Fibroblast of mammary gland (primary cell): ENCODE data around the gene GRAMD1B.

Experiments used
- DNase-seq: peaks from one replicate; pipeline ENCODE4 v3.0.0-alpha.2; 2010; ENCODE audit warnings: low read depth
- H3K4me3 ChIP-seq: 2 replicates; pipeline ENCODE4 v1.5.1; 2011; ENCODE audit warnings: low read depth, mild to moderate bottlenecking, low read length, moderate library complexity; ENCODE audit not compliant: control insufficient read depth
- TF ChIP-seq, protein P1 (sequence below): conservative IDR thresholded peaks from 2 replicates; pipeline ENCODE4 v1.5.1; 2011; ENCODE audit warnings: low read depth, low read length, inconsistent platforms; ENCODE audit not compliant: control insufficient read depth, insufficient read depth

Gene GRAMD1B

DNA sequence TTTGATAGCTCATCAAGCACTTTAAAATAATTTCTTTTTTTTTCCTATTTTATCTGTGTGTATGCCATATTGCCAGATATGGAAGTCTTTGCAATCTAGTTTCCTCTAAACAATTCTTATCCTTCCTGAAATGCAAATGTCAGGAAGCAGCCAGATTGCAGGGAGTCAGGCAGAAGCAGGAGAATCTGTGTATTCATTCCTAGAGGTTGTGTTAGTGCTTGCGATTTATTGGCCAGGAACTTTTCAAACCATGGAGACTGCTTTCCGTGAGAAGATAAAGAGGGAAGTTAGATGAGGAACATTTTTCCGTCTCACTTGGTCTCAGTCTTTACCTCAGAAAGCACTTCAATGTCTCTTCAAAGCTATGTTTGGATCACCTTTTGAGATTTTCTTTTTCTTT, 91.9 kb downstream of the GRAMD1B start:
- DNase-seq = no peak
- no peak overlapping the region for H3K4me3 ChIP-seq
- TF ChIP-seq, protein P1, sequence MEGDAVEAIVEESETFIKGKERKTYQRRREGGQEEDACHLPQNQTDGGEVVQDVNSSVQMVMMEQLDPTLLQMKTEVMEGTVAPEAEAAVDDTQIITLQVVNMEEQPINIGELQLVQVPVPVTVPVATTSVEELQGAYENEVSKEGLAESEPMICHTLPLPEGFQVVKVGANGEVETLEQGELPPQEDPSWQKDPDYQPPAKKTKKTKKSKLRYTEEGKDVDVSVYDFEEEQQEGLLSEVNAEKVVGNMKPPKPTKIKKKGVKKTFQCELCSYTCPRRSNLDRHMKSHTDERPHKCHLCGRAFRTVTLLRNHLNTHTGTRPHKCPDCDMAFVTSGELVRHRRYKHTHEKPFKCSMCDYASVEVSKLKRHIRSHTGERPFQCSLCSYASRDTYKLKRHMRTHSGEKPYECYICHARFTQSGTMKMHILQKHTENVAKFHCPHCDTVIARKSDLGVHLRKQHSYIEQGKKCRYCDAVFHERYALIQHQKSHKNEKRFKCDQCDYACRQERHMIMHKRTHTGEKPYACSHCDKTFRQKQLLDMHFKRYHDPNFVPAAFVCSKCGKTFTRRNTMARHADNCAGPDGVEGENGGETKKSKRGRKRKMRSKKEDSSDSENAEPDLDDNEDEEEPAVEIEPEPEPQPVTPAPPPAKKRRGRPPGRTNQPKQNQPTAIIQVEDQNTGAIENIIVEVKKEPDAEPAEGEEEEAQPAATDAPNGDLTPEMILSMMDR = no peak

DNA sequence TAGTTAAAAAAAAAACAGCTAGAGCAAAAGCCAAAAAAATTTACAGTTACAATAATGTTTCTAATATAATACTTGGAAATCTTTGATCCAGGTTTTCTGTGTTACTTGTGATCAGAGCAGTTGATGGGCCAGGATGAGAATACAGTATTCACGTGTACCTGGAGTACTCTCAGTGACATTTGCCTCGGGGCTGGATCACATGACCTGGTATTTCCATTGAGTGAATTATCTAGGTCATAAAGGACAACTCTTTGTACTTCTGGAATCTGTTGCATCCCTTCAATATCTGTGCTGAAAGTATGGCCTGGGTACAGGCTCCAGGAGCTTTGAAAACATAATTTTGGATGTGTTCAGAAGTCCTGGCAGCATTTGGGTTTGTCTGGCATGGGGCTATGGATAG, 93.5 kb downstream of the GRAMD1B start:
- no peak for DNase-seq
- TF ChIP-seq, protein P1 = no peak
- H3K4me3 ChIP-seq = no peak overlapping the region

DNA sequence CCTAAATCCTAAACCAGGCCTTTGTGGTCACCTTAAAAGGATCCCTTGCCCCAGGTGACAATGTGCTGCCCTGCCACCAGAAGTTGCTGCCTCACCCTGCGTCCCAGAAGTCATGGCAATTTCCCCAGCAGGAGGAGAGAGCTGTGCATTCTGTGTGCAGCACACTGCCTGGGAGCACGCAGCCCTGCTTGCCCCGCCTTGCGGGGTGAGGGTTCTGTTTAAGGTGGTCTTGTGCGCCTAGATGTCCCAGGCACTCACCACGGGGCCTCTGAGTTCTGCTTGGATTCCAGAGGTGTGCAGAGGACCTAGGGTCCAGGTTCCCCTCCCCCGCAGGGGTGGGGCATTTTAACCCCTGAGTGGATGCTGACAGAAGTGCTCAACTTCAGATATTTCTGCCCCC, 95.0 kb downstream of the GRAMD1B start:
- no peak for DNase-seq
- TF ChIP-seq, protein P1 = no peak
- H3K4me3 ChIP-seq = no peak overlapping the region

DNA sequence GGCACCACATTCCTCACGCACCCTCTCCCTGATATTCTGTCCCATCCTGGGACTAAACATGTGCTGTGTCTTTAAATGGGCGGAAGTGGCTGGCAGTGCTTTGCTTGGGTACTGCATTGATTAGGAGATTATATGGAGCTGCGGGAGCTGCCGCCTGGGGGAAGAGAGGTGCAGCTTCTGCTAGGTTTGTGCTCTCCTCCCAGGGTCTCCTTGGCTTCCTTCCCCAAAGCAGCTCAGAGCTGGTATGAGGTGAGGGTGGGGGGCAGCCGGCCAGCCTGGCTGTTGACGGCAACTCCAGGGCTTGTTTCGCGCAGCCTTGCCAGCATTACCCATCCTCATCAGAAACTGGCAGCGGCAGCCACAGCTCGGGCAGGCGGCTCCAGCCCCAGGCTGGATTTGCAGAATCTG, 95.4 kb downstream of the GRAMD1B start:
- no peak overlapping the region for H3K4me3 ChIP-seq

DNA sequence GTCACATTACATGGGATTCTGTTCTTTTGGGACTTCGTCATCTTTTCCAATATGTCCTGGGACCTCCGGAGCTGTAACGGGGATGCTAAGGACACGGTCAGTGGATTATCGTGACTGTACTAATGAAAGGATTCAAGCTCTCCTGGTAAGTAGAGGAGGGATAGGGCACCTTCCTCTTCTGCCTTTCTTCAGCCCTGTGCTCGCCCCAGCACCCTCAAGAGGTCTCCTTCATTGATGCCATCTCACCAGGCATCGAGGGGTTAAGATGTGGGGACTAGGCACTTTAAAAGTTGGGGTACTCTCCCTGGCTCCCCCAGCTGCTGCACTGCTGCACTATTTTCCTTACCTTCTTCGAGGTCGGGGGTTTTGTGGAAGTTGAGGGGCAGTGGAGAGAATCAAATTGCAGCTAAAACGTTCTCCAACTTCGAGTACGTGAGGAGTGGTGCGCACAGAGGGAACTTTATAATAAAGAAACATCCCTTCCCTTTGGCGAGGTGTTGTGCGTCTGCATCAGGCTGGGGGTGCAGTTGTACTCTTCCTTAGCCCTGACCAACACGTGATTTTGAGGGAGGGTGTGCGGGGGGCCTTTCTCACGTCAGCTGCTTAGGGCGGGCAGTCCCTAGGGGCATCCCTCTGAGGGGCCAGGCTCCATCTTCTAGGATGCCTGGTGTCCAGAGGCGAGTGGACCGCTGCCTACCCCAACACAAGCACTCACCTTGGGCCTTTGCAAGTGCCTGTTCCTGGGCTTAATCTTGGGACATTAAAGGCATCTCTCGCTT, 96.1 kb downstream of the GRAMD1B start:
- no peak for DNase-seq
- TF ChIP-seq, protein P1 = no peak
- H3K4me3 ChIP-seq = no peak overlapping the region

More for the DNA sequence above, 95.4 kb downstream of the GRAMD1B start:
- TF ChIP-seq, protein P1 = no peak
- DNase-seq = no peak

DNA sequence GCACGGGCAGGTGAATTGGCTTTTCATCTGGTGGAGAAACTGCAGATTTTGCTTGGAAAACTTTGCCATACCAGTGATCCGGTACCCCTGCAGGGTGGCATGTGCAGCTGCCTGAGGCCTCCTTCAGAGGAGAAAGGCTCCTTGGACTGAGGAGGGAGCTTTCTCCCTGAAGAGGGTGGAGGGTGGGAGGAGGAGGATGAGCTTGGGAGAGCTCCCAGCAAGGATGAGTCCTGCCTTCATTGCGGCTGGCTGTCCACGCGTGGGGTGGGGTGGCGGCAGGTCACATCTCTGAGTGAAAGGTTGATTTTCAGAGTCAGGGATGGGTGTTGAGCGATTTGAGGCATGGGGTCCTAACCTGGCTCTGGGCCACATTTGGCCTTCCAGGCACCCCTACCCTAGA, 96.8 kb downstream of the GRAMD1B start:
- no peak overlapping the region for H3K4me3 ChIP-seq
- DNase-seq = no peak
- TF ChIP-seq, protein P1 = no peak
